Islet precursor cell (in vitro differentiated cells): ENCODE measurements around the gene RNF115.
"Not testable (repeated sequence)": the region's sequence is repeated elsewhere in the genome, so short reads cannot be mapped to it uniquely, and the experiment has no call there.

ENCODE experiments used
- DNase-seq: peaks from one replicate; pipeline ENCODE4 v3.0.0-alpha.2; 2018

Gene RNF115

GRCh38 chr1:145823565-145824498 is at the start of gene RNF115, which contains the start of gene POLR3C:
Gene RNF115 (minus strand): TSS chr1:145824095. CDS start chr1:145823873, 222 bp downstream.
Gene POLR3C (plus strand): TSS chr1:145824200. CDS start chr1:145825777, 1,577 bp downstream.
- DNase-seq, result peak; percentile 96

- DNase-seq, result peak; percentile 64
Measured at GRCh38 chr1:145871994-145872924, 48.4 kb upstream of the RNF115 start.

- no peak for DNase-seq
Measured at GRCh38 chr1:145868232-145868631, 44.3 kb upstream of the RNF115 start.

GRCh38 chr1:145863282-145864018 is 39.6 kb upstream of the RNF115 start:
- DNase-seq, result no peak

- peak; percentile 95 for DNase-seq
Measured at GRCh38 chr1:145859491-145860023, 35.7 kb upstream of the RNF115 start.

- peak; percentile 98 for DNase-seq
Measured at GRCh38 chr1:145858901-145859490, 35.1 kb upstream of the RNF115 start, which contains the start of gene PIAS3. Gene PIAS3 (minus strand): TSS chr1:145859081. CDS start chr1:145858990, 91 bp downstream.

GRCh38 chr1:145858238-145858900 is 34.5 kb upstream of the RNF115 start:
- peak; percentile 88 for DNase-seq

- DNase-seq, result no peak
Measured at GRCh38 chr1:145857170-145857569, 33.3 kb upstream of the RNF115 start.

- DNase-seq, result no peak
Measured at GRCh38 chr1:145855426-145855948, 31.6 kb upstream of the RNF115 start.

- peak; percentile 72 for DNase-seq
Measured at GRCh38 chr1:145849356-145850160, 25.7 kb upstream of the RNF115 start.

GRCh38 chr1:145847827-145848226 is 23.9 kb upstream of the RNF115 start:
- DNase-seq, result no peak

GRCh38 chr1:145846201-145846612 is 22.3 kb upstream of the RNF115 start:
- DNase-seq, result peak; percentile 63

GRCh38 chr1:145845514-145846161 is 21.7 kb upstream of the RNF115 start, which contains the start of gene NUDT17:
Gene NUDT17 (plus strand): TSS chr1:145845630. CDS start chr1:145845641, 11 bp downstream.
- DNase-seq, result peak; percentile 92

- no peak for DNase-seq
Measured at GRCh38 chr1:145845144-145845513, 21.2 kb upstream of the RNF115 start.

- DNase-seq, result no peak
Measured at GRCh38 chr1:145843031-145843430, 19.1 kb upstream of the RNF115 start.

- DNase-seq, result no peak
Measured at GRCh38 chr1:145837656-145838055, 13.8 kb upstream of the RNF115 start.

GRCh38 chr1:145830810-145831209 is 6.9 kb upstream of the RNF115 start:
- DNase-seq, result not testable (repeated sequence)

GRCh38 chr1:145828367-145829026 is 4.6 kb upstream of the RNF115 start:
- no peak for DNase-seq

GRCh38 chr1:145827966-145828365 is 4.1 kb upstream of the RNF115 start:
- DNase-seq, result no peak
